ENCODE data around the gene DCTN1.

- TF ChIP-seq CTCF (IDR thresholded peaks at IDR 0.05) (no peak), POLR2A (IDR thresholded peaks at IDR 0.05) (no peak), POLR2AphosphoS5 (IDR thresholded peaks at IDR 0.05) (no peak)
Observed at GRCh38 chr2:74396149-74396548, 16.0 kb upstream of the DCTN1 start.
